Measurements from ENCODE around the gene KLHL30.

GRCh38 chr2:238149841-238150572 lies 11.5 kb downstream of the KLHL30 start:
- TF ChIP-seq, protein P1, sequence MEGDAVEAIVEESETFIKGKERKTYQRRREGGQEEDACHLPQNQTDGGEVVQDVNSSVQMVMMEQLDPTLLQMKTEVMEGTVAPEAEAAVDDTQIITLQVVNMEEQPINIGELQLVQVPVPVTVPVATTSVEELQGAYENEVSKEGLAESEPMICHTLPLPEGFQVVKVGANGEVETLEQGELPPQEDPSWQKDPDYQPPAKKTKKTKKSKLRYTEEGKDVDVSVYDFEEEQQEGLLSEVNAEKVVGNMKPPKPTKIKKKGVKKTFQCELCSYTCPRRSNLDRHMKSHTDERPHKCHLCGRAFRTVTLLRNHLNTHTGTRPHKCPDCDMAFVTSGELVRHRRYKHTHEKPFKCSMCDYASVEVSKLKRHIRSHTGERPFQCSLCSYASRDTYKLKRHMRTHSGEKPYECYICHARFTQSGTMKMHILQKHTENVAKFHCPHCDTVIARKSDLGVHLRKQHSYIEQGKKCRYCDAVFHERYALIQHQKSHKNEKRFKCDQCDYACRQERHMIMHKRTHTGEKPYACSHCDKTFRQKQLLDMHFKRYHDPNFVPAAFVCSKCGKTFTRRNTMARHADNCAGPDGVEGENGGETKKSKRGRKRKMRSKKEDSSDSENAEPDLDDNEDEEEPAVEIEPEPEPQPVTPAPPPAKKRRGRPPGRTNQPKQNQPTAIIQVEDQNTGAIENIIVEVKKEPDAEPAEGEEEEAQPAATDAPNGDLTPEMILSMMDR (conservative IDR thresholded peaks at IDR 0.05; ENCODE audit: low read length) = no peak
- TF ChIP-seq EZH2phosphoT487 (IDR thresholded peaks at IDR 0.05; ENCODE audit: borderline replicate concordance, low read depth, low read length) = no peak
